RPMI8226 (cell line): ENCODE data around the gene FOXI2.

Experiments used
- DNase-seq: peaks from one replicate; pipeline ENCODE4 v3.0.0-alpha.2; 2015

FOXI2 gene

GRCh38 chr10:127744956-127745355, 8.0 kb downstream of the FOXI2 start:
- no peak for DNase-seq

- DNase-seq, result no peak
Measured at GRCh38 chr10:127745861-127746260, 8.9 kb downstream of the FOXI2 start.

DNA sequence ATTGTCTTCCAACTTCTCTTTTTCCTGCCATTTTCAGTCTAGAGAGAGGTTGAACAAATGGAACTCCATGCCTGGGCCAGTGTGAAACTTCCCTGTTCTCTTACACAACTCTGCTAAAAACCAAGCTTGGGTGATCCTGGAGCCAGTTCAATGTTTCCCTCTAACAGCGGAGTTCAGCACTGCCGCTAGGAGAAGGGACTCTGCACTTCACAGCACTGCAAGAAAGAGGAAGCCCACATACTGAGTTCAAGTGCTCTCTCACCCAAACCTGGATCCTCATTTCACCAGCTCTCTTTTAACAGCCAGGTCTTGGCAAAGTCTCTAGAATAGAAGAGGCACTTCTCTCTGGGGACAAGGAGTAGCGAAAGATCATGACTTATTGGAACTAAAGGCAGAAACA, 18.8 kb downstream of the FOXI2 start:
- no peak for DNase-seq

DNA sequence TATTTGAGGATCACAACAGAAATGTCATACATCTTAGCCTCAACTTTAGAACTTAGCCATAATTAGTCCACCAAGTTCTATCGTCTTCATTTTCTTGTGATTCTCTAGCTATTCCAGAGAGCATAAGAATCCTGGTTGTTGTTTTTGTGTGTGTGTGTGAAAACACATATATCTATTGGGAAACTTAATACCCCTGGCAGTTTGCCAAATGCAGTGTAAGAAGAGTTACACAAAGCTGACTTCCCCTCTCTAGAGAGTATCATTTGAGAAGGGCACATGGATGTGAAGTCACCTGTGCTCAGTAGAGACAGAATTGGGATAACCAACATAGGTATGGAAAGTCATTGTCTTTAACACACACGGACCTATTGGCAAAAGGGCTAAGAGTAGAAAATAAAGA, 19.3 kb downstream of the FOXI2 start:
- DNase-seq, result no peak

DNA sequence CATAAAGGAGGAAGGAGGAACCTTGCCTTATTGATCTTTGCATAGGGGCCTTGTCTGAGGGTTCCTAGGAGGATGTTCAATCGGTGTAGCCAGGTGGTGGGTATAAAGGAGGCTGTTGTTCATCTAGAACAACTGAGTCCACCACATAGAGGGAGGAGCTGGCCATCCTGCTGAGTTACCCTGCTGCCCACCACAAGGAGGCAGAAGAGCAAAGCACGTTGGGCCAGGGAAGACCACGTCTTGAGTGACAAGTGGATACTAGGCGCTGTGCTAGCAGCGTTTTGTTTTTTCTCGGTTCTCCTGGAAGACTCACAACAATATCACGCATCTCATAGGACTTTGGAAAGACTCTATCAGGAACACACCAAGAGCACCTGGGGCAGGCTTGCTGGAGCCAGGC, 20.0 kb downstream of the FOXI2 start:
- no peak for DNase-seq

DNA sequence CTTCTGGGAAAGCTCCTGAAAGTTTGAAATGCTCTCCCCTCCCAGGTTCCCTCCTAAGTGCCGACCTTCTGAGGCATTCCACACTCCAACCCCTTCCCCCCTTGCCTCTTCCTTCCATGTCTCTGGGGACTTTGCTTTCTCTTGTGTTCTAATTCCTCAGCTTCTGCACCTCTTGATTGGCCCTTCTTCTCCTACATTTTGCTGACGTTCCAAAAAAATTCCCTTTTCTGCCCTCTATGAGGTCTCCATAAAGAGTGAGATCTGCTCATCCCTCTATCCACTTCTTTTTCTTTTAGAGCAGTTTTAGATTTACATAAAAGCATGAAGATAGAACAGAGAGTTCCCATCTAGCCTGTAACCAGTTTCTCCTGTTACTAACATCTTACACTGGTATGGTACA, 22.3 kb downstream of the FOXI2 start:
- no peak for DNase-seq

DNA sequence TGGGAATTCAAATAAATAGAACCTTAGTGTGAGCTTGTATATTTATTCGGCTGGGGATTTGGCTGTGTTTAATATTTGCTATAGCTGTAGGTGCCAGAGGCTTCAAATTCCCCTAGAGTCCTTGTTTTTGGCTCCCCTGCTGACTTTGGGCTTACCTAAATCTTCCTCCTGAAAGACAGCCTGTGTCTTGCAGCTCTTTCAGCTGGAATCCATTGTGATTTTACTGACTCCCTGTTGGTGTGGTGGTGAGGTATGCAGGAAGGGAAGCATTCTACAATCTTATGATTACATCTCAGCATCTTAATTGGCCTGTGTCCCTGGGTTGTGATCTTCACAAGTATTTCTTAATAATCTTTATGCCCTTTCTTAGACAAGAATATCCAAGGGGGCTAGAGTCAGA, 25.9 kb downstream of the FOXI2 start:
- no peak for DNase-seq

DNA sequence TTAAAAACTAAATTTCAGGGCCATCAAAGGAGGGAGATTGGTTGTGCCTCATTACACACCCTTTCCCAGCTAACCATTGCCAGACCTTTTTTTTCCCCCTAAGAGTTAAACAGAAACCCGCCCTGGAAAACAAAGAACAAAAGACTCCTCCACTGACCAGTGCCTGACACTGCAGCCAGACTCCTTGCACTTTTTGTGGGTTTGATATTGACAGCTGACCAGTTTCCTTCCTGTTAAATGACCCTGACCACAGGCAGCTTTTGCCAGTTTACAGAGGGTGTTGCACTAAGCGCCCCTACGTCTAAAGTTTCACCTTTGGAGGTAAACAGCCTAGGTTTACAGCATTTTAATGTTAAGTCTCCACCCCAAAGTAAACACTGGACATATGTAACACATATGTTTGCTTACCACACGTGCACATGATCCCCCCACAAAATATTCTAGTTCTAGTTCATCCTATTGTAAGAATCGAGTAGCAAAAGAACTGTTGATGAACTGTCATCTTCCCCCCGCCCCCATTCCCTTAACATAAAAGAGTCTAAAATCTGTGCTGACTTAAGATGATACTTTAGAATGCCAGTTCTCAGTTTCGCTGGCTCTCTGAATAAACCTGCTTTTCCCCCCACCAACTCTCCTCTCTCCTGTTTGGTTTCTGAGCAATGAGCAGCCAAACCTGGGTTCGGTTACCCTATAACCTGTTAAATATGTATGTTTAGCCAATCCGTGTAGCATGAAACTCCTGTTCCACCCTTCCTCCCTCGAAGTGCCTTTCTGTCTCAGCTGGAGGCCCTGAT, 38.0 kb downstream of the FOXI2 start:
- no peak for DNase-seq

GRCh38 chr10:127776816-127777215, 39.8 kb downstream of the FOXI2 start:
- DNase-seq, result no peak

- DNase-seq, result no peak
Measured at GRCh38 chr10:127781412-127781811, 44.4 kb downstream of the FOXI2 start.

- no peak for DNase-seq
Measured at GRCh38 chr10:127787873-127788272, 50.9 kb downstream of the FOXI2 start.

DNA sequence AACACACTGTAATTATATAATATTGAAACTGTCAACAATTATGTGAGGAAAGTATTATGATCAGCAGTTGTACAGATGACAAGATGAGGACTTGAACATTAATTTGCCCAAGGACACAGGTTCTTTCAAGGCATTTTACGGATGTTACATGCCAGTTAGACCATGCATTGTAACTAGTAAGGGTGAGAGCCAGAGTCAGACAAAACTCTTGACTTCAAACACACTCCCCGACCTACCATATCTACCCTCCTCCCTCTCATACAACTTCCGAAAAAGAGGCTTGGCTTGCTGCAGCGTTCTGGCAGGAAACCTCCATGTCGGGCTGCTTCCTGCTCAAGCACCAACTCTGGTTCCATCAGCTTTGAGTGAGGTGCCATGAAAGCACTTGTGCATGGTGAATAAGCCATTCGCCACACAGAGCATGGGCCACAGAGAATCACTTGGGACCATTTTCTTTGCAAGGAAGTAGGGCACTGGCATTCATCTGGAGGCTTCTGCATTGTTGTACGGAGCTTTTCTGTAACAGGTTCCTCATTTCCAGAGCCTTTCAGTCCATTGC, 53.2 kb downstream of the FOXI2 start:
- DNase-seq, result no peak
